Tibial nerve (tissue), 4 donors: Measurements from ENCODE around the gene LRP8.

ENCODE experiments used
- EP300 ChIP-seq, 2 donors: sonication (generic); formaldehyde crosslinking; IDR thresholded peaks; one replicate each; pipeline ENCODE4 v1.6.1; 2017; ENCODE audit warnings: antibody characterized with exemption in 2 of 2, mild to moderate bottlenecking in 1 of 2
- POLR2A ChIP-seq, 2 donors: fragments of 450-650 bp; IDR thresholded peaks; one replicate each; pipeline ENCODE4 v1.6.1; 2017; ENCODE audit warnings: antibody characterized with exemption in 2 of 2, mild to moderate bottlenecking in 2 of 2, moderate library complexity in 2 of 2
- TF ChIP-seq, protein P1 (sequence below), 5 experiments: fragments of 200-600 bp in 3 of 5; fragments of 450-650 bp in 2 of 5; sonication (generic) in 3 of 5; IDR thresholded peaks; one replicate each; pipeline ENCODE4 v1.5.1; 2016 to 2019; ENCODE audit warnings: antibody characterized with exemption in 5 of 5, mild to moderate bottlenecking in 3 of 5, moderate library complexity in 2 of 5

DNA sequence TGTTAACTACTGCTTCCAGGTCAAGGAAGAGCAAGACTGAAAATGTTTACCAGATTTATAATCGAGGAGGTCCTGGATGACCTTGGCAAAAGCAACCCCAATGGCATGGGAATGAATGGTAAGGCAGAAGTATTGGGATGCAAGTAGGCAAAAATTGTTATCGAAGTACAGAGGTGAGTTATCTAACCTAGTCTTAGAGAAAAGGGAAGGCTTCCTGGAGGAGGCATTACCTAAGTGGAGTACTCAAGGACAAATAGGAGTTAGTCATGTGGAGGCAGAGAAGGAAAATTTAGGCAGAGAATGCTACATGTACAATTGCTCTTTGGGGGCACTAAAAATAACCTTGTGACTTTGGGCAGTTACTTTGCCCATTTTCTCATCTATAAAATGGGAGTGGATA lies 86.0 kb downstream of the LRP8 start:
- TF ChIP-seq, protein P1, sequence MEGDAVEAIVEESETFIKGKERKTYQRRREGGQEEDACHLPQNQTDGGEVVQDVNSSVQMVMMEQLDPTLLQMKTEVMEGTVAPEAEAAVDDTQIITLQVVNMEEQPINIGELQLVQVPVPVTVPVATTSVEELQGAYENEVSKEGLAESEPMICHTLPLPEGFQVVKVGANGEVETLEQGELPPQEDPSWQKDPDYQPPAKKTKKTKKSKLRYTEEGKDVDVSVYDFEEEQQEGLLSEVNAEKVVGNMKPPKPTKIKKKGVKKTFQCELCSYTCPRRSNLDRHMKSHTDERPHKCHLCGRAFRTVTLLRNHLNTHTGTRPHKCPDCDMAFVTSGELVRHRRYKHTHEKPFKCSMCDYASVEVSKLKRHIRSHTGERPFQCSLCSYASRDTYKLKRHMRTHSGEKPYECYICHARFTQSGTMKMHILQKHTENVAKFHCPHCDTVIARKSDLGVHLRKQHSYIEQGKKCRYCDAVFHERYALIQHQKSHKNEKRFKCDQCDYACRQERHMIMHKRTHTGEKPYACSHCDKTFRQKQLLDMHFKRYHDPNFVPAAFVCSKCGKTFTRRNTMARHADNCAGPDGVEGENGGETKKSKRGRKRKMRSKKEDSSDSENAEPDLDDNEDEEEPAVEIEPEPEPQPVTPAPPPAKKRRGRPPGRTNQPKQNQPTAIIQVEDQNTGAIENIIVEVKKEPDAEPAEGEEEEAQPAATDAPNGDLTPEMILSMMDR (IDR thresholded peaks at IDR 0.05): no peak
- TF ChIP-seq POLR2A (IDR thresholded peaks at IDR 0.05) (no peak), EP300 (IDR thresholded peaks at IDR 0.05) (no peak)
